GM19397 (cell line): ENCODE data around the gene RIN1.
"Not testable (repeated sequence)": the region's sequence is repeated elsewhere in the genome, so short reads cannot be mapped to it uniquely, and the experiment has no call there.

Source experiments
- ATAC-seq: cut with Tn5 transposase; IDR thresholded peaks from one replicate; pipeline ENCODE4 v1.9.1; 2021; ENCODE audit warnings: mild to moderate bottlenecking, moderate library complexity; ENCODE audit not compliant: unreplicated experiment

The RIN1 gene

DNA sequence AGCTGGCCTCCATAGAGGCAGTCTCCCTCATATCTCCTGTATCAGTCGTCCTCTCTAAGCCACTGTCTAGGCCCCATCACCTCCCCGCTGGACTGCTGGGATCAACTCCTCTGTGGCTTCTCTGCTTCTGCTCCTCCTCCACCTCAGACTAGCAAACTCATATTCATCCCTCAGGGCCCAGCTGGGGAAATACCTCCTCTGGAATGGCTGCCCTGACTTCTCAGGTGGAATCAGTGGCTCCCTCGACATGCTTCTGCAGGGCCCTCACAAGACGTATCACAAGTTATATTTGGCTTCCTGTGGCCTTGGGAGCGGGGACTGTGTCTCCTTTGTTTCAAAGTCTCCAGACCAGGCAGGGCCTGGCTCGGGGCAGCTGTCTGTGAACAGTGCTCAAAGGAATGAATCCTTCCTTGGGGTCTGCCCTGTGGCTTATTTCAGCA lies 25.3 kb upstream of the RIN1 start:
- ATAC-seq = no peak

DNA sequence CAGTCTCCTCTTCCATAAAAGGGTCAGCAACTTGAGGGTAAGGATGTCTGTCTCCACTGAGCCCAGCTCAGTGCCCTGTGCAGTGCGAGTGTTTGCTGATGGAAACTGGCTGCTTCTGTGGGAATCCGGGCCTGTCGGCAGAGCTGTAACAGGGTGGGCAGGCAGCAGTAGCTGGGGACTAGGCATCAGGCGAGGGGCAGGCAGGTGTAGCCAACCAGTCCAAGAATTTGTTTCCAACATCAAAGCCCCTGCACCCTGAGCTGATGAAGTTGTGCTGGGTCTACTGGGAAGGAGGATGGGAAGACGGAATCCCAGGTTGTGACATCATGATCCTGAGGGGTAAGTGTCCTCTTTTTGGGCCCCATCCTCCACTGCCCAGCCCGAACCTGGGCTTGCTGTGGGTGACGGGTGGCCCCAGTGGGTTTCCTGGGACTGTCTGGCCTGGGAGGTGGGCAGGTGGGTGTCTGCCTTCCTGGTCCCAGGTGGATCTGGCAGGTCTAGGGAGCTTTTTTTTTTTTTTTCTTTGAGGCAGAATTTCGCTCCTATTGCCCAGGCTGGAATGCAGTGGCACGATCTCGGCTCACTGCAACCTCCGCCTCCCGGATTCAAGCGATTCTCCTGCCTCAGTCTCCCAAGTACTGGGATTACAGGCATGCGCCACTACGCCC lies 24.3 kb upstream of the RIN1 start:
- no peak for ATAC-seq

DNA sequence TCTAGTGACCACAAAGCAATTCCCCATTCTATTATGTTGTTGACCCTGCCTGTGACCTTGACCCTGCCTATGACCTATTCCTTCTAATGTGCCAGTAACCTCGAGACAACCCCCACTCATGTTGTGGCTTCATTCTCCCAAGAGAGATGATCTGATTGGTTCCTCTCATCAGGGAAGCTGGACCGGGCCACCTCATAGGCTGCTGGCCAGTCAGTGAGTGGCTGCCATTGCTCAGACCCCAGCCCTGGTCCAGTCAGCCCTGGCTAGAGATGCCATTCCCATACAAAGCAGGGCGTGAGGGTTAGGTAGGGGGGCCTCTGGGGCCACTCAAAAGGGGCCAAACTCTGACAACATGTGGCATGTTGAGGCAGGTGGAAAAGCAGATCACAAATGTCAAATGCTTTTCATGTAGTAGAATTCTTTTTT lies 23.4 kb upstream of the RIN1 start:
- no peak for ATAC-seq

- ATAC-seq = not testable (repeated sequence)
Measured at GRCh38 chr11:66350560-66351235, 14.5 kb upstream of the RIN1 start.

- ATAC-seq = no peak
Measured at GRCh38 chr11:66349084-66349386, 12.8 kb upstream of the RIN1 start.

DNA sequence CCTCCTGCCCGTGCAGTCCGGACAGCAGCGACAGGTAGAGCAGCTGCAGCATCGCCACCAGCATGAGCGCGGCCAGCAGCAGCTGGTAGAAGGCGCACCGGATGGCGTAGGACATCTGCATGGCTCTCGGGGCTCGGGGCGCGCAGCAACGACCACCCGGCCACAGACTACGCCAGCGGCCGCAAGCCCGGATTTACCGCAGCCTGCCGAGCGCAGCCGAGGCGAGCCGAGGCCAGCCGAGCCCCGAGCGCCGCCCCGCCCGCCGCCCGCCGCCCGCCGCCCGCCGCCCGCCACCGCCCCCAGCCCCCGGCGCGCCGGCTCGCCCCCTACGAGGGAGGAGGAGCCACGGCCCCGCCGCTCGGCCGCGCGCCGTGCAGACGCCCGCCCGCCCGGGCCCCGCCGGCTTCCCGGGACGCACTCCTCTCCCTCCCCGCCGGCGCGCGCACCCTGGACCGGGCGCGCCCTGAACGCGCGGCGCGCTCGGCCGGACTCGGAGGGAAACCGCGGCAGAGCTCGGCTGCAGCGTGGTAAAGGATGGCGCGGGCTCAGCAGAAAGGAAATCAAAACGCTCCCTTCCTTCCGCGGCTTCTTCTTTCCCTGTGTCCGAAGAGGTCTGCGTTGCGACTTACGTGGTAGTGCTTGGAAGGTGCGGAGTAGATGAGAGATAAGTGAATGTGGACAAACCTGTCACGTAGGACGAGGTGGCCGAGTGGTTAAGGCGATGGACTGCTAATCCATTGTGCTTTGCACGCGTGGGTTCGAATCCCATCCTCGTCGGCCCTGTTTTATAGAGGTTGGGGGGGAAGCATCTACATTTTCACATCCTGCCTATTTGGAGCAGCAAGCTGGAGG lies 11.4 kb upstream of the RIN1 start, which contains the start of gene B4GAT1:
B4GAT1 (minus strand) TSS at position 205 of the 852 bp plus-strand sequence; CDS start at position 121, 84 bp downstream.
- peak; percentile 47 for ATAC-seq

- no peak for ATAC-seq
Measured at GRCh38 chr11:66346476-66347424, 10.5 kb upstream of the RIN1 start.

DNA sequence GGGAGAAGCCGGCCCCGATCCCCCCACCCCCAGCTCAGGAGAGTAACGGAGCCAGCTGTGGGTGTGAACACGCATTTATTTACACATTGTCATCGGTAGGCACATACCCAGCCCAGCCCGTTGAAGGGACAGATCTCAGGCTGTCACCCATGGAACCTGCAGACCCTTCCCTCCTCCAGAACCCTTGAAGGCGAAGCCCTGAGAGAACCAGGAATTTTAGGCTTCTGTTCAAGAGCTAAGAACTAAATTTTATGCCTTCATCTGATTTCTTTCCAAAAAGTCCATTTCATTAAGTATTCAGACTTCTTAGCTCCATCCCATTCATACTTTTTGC lies 9.0 kb upstream of the RIN1 start:
- peak; percentile 9 for ATAC-seq

DNA sequence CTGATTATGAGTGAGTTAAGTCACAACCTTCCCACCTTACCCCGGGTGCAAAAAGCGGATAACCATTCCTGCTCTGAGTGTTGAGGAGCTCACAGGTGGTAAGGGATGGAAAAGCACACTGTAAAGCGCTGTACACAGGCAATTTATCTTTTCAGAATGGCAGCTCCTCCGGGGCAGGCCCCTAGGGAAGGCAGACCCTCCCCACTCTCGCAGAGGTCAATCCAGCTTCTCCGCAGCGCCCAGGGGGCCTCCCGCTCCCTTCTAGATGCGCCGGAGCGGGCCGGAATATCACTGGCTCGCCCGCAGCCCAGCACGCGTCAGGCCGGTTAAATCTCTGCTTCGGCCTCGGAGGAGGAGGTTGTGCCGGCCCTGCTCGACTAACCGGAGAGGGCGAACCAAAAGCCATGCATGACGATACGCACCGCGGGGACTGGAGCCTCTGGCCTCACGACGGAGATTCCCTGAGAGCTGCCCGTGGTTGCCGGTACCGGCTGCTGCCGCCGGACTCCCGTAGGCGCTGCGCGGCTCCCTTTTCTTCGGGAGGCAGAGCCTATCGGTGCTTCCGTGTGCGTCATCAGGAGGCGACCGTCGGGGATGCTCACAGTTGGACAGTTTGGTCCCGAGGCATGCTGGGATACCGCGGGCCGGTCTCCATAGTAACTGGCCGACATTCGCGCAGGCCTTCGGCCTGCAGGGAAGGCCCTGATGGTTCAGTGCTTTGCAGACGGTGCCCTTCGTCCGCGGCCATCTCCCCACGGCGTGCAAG lies 8.5 kb upstream of the RIN1 start, which contains the start of gene BRMS1:
BRMS1 (minus strand) TSS at position 555 of the 766 bp plus-strand sequence. CDS start 2,870 bp downstream, outside the sequence.
- ATAC-seq = peak; percentile 66

DNA sequence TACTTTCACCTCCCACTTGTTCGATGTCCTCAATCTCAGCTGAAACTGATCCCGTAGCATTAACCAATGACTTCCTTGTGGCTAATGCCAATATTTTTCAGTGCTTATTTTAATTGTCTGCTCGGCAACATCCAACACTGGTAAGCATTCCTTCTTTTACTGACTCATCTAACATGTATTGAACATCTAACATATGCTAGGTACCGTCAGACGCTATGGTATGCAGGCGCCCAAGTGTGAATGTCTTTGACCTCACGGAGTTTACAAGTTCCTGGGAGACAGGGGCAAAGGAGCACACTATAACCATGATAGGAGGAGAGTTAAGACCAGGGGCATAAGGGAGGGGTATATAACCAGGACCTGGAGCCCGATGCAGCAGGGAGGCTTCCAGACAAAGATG lies 6.9 kb upstream of the RIN1 start:
- no peak for ATAC-seq

GRCh38 chr11:66341502-66342126 lies 5.4 kb upstream of the RIN1 start:
- ATAC-seq = no peak

- no peak for ATAC-seq
Measured at GRCh38 chr11:66340596-66341501, 4.6 kb upstream of the RIN1 start.

DNA sequence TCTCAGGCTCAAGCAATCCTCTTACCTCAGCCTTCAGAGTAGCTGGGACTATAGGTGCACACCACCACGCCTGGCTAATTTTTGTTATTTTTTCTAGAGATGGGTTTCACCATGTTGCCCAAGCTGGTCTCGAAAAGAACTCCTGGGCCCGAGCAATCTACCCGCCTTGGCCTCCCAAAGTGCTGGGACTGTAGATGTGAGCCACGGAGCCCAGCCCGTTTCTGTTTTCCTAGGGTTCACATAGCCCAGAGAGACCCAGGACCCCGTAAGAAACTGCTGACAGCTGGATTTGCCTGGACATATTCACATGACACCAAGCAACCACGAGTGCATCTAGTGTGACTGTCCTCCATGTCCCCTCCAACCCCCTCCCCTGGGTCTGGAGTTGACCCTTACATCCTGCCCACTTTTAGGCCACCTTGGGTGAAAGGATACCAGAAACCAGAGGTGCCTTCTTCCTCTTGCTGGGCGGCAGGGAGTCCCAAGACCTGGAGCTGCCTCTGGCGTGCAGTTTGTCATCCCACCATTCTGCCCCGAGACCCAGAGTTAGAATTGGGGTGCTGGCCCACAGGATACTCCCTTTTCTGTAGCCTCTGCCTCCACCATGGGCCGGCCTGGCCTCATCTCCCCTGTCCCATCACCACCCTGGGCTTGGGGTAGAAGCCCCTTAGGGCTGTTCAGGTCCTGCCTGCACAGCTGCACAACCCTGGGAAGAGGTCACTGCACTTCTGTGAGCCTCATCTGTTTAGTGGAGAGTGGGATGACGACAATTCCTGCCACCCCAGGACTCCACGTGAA lies 3.7 kb upstream of the RIN1 start:
- no peak for ATAC-seq

DNA sequence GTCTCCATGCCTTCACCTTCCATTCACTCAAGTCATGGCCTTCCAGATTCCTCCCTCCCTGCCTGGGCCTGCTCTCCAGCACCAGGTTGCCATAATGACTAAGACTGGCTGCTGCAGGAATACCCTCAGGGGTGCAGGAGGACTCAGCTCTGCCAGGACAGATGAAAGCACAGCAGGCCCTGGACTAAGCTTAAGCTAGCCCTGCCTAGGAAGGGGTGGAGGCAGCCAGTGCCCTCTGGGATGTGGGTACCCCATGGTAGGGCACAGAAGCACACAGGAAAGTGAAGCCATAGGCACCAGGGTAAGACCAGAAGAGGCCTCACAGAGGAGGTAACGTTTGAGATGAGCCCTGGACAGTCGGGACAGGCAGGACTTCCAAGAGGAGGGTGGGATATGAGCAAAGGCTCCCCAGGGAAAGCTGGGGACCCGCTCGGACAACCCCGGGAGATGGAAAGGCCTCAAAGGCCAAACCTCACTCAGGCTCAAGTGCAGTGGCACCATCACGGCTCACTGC lies 3.0 kb upstream of the RIN1 start:
- ATAC-seq = no peak

GRCh38 chr11:66338276-66339161 lies 2.3 kb upstream of the RIN1 start:
- ATAC-seq = no peak
